OCI-LY7 (cell line): ENCODE results near the gene TEAD2.

Experiments
- CTCF ChIP-seq: fragments of 200-600 bp; sonication (generic); conservative IDR thresholded peaks from 2 replicates; pipeline ENCODE4 v1.5.1; 2014; ENCODE audit warnings: mild to moderate bottlenecking, antibody characterized with exemption, low read length, moderate library complexity, mixed read lengths
- EZH2phosphoT487 ChIP-seq: fragments of 200-600 bp; sonication (generic); IDR thresholded peaks from 2 replicates; pipeline ENCODE4 v1.6.1; 2018; ENCODE audit warnings: low read depth, borderline replicate concordance, mild to moderate bottlenecking, mixed run types, antibody characterized with exemption, low read length, moderate library complexity, mixed read lengths

GRCh38 chr19:49403404-49404187, 41.4 kb upstream of the TEAD2 start:
- TF ChIP-seq CTCF (no peak), EZH2phosphoT487 (no peak)
